Adrenal gland (tissue), 5 donors: ENCODE results near the gene TNFRSF19.

ENCODE experiments used
- POLR2A ChIP-seq, 2 donors: fragments of 450-650 bp; IDR thresholded peaks; one replicate each; pipeline ENCODE4 v1.6.1; 2017; ENCODE audit warnings: antibody characterized with exemption in 2 of 2, mild to moderate bottlenecking in 2 of 2, moderate library complexity in 1 of 2
- TF ChIP-seq, protein P1 (sequence below), 6 experiments: fragments of 450-650 bp in 4 of 6; fragments of 200-600 bp in 2 of 6; sonication (generic) in 1 of 6; IDR thresholded peaks; 1 replicate in 5 of 6; 2 replicates in 1 of 6; pipeline versions ENCODE4 v1.5.1 to v1.8.0; 2016 to 2021; ENCODE audit warnings: antibody characterized with exemption in 6 of 6, mild to moderate bottlenecking in 2 of 6, moderate library complexity in 1 of 6
- donor health status: DM: no; HTN: no; CAD: no.

DNA sequence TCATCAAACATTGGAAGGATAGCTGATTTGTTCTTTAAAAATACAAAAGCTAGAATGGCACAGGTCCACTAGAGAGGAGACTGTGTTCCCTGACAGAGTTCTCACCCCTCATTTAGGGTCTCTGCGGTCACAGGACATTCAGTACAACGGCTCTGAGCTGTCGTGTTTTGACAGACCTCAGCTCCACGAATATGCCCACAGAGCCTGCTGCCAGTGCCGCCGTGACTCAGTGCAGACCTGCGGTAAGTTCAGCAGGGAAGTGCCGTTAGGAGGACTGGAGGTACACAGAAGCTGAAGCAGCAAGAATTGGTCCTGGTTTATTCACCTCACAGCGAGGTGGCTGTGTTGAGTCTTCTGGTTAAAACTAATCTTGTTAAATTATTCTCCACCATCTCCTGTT is 90.0 kb downstream of the TNFRSF19 start:
- TF ChIP-seq, protein P1, sequence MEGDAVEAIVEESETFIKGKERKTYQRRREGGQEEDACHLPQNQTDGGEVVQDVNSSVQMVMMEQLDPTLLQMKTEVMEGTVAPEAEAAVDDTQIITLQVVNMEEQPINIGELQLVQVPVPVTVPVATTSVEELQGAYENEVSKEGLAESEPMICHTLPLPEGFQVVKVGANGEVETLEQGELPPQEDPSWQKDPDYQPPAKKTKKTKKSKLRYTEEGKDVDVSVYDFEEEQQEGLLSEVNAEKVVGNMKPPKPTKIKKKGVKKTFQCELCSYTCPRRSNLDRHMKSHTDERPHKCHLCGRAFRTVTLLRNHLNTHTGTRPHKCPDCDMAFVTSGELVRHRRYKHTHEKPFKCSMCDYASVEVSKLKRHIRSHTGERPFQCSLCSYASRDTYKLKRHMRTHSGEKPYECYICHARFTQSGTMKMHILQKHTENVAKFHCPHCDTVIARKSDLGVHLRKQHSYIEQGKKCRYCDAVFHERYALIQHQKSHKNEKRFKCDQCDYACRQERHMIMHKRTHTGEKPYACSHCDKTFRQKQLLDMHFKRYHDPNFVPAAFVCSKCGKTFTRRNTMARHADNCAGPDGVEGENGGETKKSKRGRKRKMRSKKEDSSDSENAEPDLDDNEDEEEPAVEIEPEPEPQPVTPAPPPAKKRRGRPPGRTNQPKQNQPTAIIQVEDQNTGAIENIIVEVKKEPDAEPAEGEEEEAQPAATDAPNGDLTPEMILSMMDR (IDR thresholded peaks at IDR 0.05): no peak
- no peak for TF ChIP-seq POLR2A (IDR thresholded peaks at IDR 0.05)
